ENCODE results near the gene SP2.

SP2 gene

GRCh38 chr17:47871048-47871447 is 25.0 kb upstream of the SP2 start:
- DNase-seq, result no peak

GRCh38 chr17:47872019-47872650 is 23.9 kb upstream of the SP2 start:
- DNase-seq, result no peak

- DNase-seq, result no peak
These were observed 23.3 kb upstream of the SP2 start for GRCh38 chr17:47872651-47873161.

- DNase-seq, result no peak
These were observed 22.6 kb upstream of the SP2 start for GRCh38 chr17:47873200-47874090.

- DNase-seq, result no peak
These were observed 20.7 kb upstream of the SP2 start for GRCh38 chr17:47875011-47875985.

GRCh38 chr17:47877368-47878034 is 18.5 kb upstream of the SP2 start:
- no peak for DNase-seq

- DNase-seq, result no peak
These were observed 17.6 kb upstream of the SP2 start for GRCh38 chr17:47878203-47879027.

- DNase-seq, result no peak
These were observed 16.9 kb upstream of the SP2 start for GRCh38 chr17:47879028-47879585.

- no peak for DNase-seq
These were observed 16.1 kb upstream of the SP2 start for GRCh38 chr17:47879776-47880454.

GRCh38 chr17:47882247-47882646 is 13.8 kb upstream of the SP2 start:
- no peak for DNase-seq

- no peak for DNase-seq
These were observed 13.1 kb upstream of the SP2 start for GRCh38 chr17:47882695-47883588.

GRCh38 chr17:47883589-47884426 is 12.2 kb upstream of the SP2 start:
- no peak for DNase-seq

GRCh38 chr17:47884427-47884740 is 11.7 kb upstream of the SP2 start:
- DNase-seq, result no peak

GRCh38 chr17:47884905-47885730 is 10.9 kb upstream of the SP2 start:
- DNase-seq, result no peak

GRCh38 chr17:47888293-47888692 is 7.7 kb upstream of the SP2 start:
- no peak for DNase-seq

- DNase-seq, result peak; percentile 73
These were observed 6.1 kb upstream of the SP2 start for GRCh38 chr17:47889734-47890529.
